Fibroblast of lung (primary cell): Measurements from ENCODE around the gene CDCA4. TPM values are rescaled to one million over a fixed set of nuclear protein-coding genes. Genes with fewer than 3 reads are reported as not detected.

ENCODE experiments used
- DNase-seq, 2 donors: peaks; one replicate each; pipeline versions ENCODE4 v3.0.0 to v3.0.0-alpha.2; 2010; ENCODE audit warnings: low read depth in 2 of 2
- H2AFZ ChIP-seq: 2 replicates; pipeline ENCODE4 v1.5.1; 2012; ENCODE audit warnings: low read length, control low read depth, inconsistent platforms
- H3K27ac ChIP-seq: 2 replicates; pipeline ENCODE4 v1.5.1; 2011; ENCODE audit warnings: low read length, control low read depth; ENCODE audit not compliant: insufficient read depth
- H3K27me3 ChIP-seq: 2 replicates; pipeline ENCODE4 v1.5.1; 2011; ENCODE audit warnings: mild to moderate bottlenecking, low read length; ENCODE audit not compliant: control insufficient read depth, insufficient read depth
- H3K36me3 ChIP-seq: 2 replicates; pipeline ENCODE4 v1.5.1; 2011; ENCODE audit warnings: low read length; ENCODE audit not compliant: control insufficient read depth, insufficient read depth
- H3K4me1 ChIP-seq: 2 replicates; pipeline ENCODE4 v1.5.1; 2011; ENCODE audit warnings: low read length; ENCODE audit not compliant: control insufficient read depth, insufficient read depth; ENCODE audit errors: extremely low read depth
- H3K4me2 ChIP-seq: 2 replicates; pipeline ENCODE4 v1.5.1; 2011; ENCODE audit warnings: low read length, control low read depth; ENCODE audit not compliant: insufficient read depth; ENCODE audit errors: extremely low read depth
- H3K4me3 ChIP-seq, 4 experiments: fragments of 200-600 bp in 1 of 4; sonication (generic) in 1 of 4; replicated peaks in 1 of 4; 2 replicates each; pipeline ENCODE4 v1.5.1; 2011 to 2016; ENCODE audit warnings: low read length in 4 of 4, low read depth in 3 of 4, mild to moderate bottlenecking in 3 of 4, control low read depth in 2 of 4, inconsistent platforms in 1 of 4, mixed read lengths in 1 of 4; ENCODE audit not compliant: insufficient read depth in 1 of 4; ENCODE audit errors: control extremely low read depth in 1 of 4
- H3K79me2 ChIP-seq: 2 replicates; pipeline ENCODE4 v1.5.1; 2012; ENCODE audit warnings: mild to moderate bottlenecking, low read length, inconsistent platforms; ENCODE audit not compliant: control insufficient read depth, insufficient read depth
- H3K9ac ChIP-seq: 2 replicates; pipeline ENCODE4 v1.5.1; 2011; ENCODE audit warnings: mild to moderate bottlenecking, low read length, control low read depth; ENCODE audit not compliant: insufficient read depth
- H3K9me3 ChIP-seq: 2 replicates; pipeline ENCODE4 v1.5.1; 2012; ENCODE audit warnings: low read depth, low read length; ENCODE audit not compliant: control insufficient read depth, insufficient read depth
- H4K20me1 ChIP-seq: 2 replicates; pipeline ENCODE4 v1.5.1; 2011; ENCODE audit warnings: low read length; ENCODE audit not compliant: control insufficient read depth, insufficient read depth; ENCODE audit errors: extremely low read depth
- EZH2 ChIP-seq: IDR thresholded peaks from 2 replicates; pipeline ENCODE4 v1.5.1; 2012; ENCODE audit warnings: low read length, control low read depth, mild to moderate bottlenecking; ENCODE audit errors: missing control alignments
- polyA plus RNA-seq, 2 donors: library from polyadenylated mRNA; depleted of rRNA in 1 of 2; stranded (reverse) in 1 of 2; unstranded in 1 of 2; fragments of >200 nt; gene quantifications; 2 replicates each; pipeline ENCODE4 v1.2.1, GENCODE V29; 2011 to 2012; ENCODE audit warnings: missing spikeins in 1 of 2
- total RNA-seq: library from RNA; depleted of rRNA; stranded (reverse); fragments of >200 nt; gene quantifications from 2 replicates; pipeline ENCODE4 v1.2.1, GENCODE V29; 2014
- TF ChIP-seq, protein P1 (sequence below), 2 donors: IDR thresholded peaks in 1 of 2; conservative IDR thresholded peaks in 1 of 2; 1 replicate in 1 of 2; 2 replicates in 1 of 2; pipeline ENCODE4 v1.5.1; 2011 to 2012; ENCODE audit warnings: low read length in 2 of 2, control low read depth in 1 of 2, inconsistent platforms in 1 of 2, low read depth in 1 of 2, mild to moderate bottlenecking in 1 of 2

Gene CDCA4
- total and polyA plus RNA-seq, 2 donors (not counting 1 experiment from before 2014, with no cell fraction given) = 7.9 to 8.0 TPM

DNA sequence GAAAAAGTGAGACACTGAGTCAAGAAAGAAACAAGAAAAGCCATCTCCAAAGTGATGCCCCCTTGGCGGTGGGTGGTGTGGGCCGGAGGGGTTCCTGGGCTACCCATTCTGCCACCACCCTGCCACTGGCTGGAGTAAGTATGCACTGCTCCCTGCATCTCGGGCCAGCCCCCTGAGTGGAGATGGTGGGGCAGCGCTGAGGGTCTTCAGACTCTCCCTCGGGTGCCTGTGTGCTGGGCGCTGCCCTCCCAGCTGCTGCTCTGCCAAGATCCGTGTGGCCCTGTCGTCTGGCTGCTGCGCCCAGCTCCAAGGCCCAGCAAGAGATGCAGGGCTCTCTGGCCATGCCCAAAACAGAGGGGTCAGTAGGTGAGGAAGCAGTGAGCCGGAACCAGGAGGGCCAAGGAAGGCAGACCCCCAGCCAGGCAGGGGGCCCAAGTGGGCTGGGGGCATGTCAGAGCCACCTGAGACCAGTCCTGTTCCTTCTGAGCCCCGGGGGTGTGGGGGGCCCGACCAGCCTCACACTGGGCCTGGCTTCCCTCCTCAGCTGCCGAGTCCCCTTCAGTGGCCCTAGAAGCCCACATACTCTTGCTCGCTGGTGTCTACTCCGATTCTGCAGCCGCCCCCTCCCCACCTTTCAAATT, 39.2 kb upstream of the CDCA4 start:
- Histone ChIP-seq H4K20me1 (no peaks in the 10 kb centered on the region), H3K4me2 (no peak overlapping the region), H3K9me3 (no peaks in the 10 kb centered on the region), H3K9ac (no peak overlapping the region), H3K27ac (no peak overlapping the region), H3K4me3 (no peak overlapping the region), H2AFZ (no peak overlapping the region), H3K27me3 (peaks cover 9% of the 10 kb centered on the region), H3K36me3 (no peaks in the 10 kb centered on the region), H3K79me2 (no peaks in the 10 kb centered on the region), H3K4me1 (no peaks in the 10 kb centered on the region)
- no peak for TF ChIP-seq EZH2
- no peak for DNase-seq

DNA sequence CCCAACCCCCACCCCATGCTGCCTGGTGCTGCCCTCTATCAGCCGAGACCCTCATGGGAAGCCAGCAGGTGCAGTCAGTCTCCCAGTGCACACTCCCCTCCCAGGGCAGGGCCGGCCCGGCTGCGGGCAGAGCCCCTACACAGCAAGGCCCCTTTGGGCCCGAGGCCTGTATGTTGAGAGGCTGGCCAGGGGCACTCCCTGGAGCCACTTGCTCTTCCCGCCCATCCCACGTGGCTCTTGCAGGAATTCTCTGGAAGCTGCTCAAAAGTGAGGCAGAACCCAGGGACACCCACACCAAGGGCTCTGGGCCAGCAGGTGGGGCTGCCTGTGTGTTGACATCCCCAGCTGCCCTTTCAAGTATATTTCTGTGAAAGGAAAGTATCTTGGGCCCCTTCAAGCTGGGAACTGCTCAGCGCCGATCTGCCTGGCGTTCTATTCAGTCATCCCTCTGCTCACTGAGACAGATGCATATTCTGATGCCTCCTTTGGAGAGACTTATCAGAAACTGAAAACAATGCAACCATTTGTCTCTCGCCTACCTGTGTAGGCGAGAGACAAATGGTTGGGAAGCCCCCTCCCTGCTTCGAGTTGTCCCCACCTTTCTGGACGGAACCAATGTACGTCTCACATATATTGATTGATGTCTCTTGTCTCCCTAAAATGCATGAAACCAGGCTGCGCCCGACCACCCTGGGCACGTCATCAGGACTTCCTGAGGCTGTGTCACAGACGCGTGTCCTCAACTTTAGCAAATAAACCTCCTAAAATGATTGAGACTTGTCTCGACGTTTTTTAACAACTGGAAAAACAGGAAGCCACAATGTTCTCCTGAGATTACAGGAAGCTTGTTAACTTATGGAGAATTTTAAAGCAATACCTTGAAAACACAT, 38.4 kb upstream of the CDCA4 start:
- Histone ChIP-seq H3K4me1 (no peaks in the 10 kb centered on the region), H3K27ac (no peak overlapping the region), H3K79me2 (no peaks in the 10 kb centered on the region), H3K36me3 (no peaks in the 10 kb centered on the region), H3K27me3 (peaks cover 9% of the 10 kb centered on the region), H3K4me2 (no peak overlapping the region), H3K4me3 (no peak overlapping the region), H3K9me3 (no peaks in the 10 kb centered on the region), H2AFZ (no peak overlapping the region), H3K9ac (no peak overlapping the region), H4K20me1 (no peaks in the 10 kb centered on the region)
- DNase-seq = peak in 1 of 2 donors; percentile 23
- TF ChIP-seq, protein P1, sequence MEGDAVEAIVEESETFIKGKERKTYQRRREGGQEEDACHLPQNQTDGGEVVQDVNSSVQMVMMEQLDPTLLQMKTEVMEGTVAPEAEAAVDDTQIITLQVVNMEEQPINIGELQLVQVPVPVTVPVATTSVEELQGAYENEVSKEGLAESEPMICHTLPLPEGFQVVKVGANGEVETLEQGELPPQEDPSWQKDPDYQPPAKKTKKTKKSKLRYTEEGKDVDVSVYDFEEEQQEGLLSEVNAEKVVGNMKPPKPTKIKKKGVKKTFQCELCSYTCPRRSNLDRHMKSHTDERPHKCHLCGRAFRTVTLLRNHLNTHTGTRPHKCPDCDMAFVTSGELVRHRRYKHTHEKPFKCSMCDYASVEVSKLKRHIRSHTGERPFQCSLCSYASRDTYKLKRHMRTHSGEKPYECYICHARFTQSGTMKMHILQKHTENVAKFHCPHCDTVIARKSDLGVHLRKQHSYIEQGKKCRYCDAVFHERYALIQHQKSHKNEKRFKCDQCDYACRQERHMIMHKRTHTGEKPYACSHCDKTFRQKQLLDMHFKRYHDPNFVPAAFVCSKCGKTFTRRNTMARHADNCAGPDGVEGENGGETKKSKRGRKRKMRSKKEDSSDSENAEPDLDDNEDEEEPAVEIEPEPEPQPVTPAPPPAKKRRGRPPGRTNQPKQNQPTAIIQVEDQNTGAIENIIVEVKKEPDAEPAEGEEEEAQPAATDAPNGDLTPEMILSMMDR (conservative IDR thresholded peaks at IDR 0.05 in 1 of 2, IDR thresholded peaks at IDR 0.05 in 1 of 2; ENCODE audit: low read depth in 1 of 2, low read length in 2 of 2) = no peak

DNA sequence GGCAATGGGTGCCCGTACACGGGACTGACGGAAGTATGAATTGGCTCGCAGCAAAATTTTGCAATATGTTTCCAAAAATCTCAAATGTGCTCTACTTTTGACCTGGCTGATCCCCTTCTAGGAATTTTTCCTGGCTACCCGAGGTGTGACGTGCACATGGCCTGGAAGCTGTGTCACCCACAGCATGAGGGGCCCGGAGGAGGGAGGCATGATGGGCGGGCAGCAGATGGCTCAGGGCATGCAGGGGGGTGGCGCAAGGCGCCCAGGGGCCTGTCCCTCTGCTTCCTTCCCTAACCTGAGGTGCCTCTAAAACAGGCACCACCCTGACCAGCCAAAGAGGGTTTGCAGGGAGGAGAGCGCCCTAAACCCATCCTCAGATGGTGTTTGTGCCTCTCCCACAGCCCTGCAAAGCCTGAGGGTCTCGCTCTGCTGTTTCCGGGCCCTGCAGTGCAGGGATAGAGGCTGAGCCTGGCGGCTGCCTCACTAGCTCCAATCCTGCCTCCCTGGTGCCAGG, 37.7 kb upstream of the CDCA4 start:
- TF ChIP-seq, protein P1 (conservative IDR thresholded peaks at IDR 0.05 in 1 of 2, IDR thresholded peaks at IDR 0.05 in 1 of 2; ENCODE audit: low read depth in 1 of 2, low read length in 2 of 2) = no peak
- TF ChIP-seq EZH2 = no peak
- peaks cover 9% of the 10 kb centered on the region for H3K27me3 ChIP-seq
- no peaks in the 10 kb centered on the region for H3K4me1 ChIP-seq
- no peaks in the 10 kb centered on the region for H3K79me2 ChIP-seq
- H3K4me3 ChIP-seq = no peak overlapping the region
- H3K27ac ChIP-seq = no peak overlapping the region
- no peaks in the 10 kb centered on the region for H3K36me3 ChIP-seq
- H3K9ac ChIP-seq = no peak overlapping the region
- DNase-seq = no peak
- no peaks in the 10 kb centered on the region for H4K20me1 ChIP-seq
- no peaks in the 10 kb centered on the region for H3K9me3 ChIP-seq
- no peak overlapping the region for H2AFZ ChIP-seq
- no peak overlapping the region for H3K4me2 ChIP-seq
